Muscle of arm (tissue), 14 donors: ENCODE results near the gene STRAP. TPM values are rescaled to one million over a fixed set of nuclear protein-coding genes. Genes with fewer than 3 reads are reported as not detected.

Source experiments
- DNase-seq: peaks from one replicate; pipeline ENCODE4 v3.0.0-alpha.2; 2013
- long read RNA-seq, 11 donors: transcript quantifications; one replicate each; lab custom pipeline, GENCODE V29; 2026
- polyA plus RNA-seq, 12 donors: library from polyadenylated mRNA; unstranded; fragments of 120-200 nt; gene quantifications; one replicate each; pipeline ENCODE4 v1.2.1, GENCODE V29; 2013; ENCODE audit not compliant: insufficient read length in 12 of 12

STRAP gene, protein sequence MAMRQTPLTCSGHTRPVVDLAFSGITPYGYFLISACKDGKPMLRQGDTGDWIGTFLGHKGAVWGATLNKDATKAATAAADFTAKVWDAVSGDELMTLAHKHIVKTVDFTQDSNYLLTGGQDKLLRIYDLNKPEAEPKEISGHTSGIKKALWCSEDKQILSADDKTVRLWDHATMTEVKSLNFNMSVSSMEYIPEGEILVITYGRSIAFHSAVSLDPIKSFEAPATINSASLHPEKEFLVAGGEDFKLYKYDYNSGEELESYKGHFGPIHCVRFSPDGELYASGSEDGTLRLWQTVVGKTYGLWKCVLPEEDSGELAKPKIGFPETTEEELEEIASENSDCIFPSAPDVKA
- 100 to 1,000 TPM in 10 of 12 donors, 10 to 100 TPM in 1, not detected in 1; 99.3 to 155 (median 126) TPM for polyA plus RNA-seq
- long read RNA-seq, donor 1, transcript STRAP-202 (10 exons, 1,866 nt), result major isoform, 38 of 71 reads
- long read RNA-seq, donor 1, partial matches to known transcripts, result 31 of 71 reads
- long read RNA-seq, donor 1, other reads (novel, unspliced or antisense), result 0 of 71 reads
- long read RNA-seq, donor 2, transcript STRAP-206 (9 exons, 1,698 nt), result minor isoform, 7 of 82 reads
- long read RNA-seq, donor 2, transcript STRAP-202 (10 exons, 1,866 nt), result major isoform, 62 of 82 reads
- long read RNA-seq, donor 2, partial matches to known transcripts, result 13 of 82 reads
- long read RNA-seq, donor 2, other reads (novel, unspliced or antisense), result 0 of 82 reads
- long read RNA-seq, donor 3, transcript STRAP-202 (10 exons, 1,866 nt), result major isoform, 26 of 32 reads
- long read RNA-seq, donor 3, partial matches to known transcripts, result 6 of 32 reads
- long read RNA-seq, donor 3, other reads (novel, unspliced or antisense), result 0 of 32 reads
- long read RNA-seq, donor 4, transcript STRAP-202 (10 exons, 1,866 nt), result major isoform, 16 of 22 reads
- long read RNA-seq, donor 4, partial matches to known transcripts, result 5 of 22 reads
- long read RNA-seq, donor 4, other reads (novel, unspliced or antisense), result 0 of 22 reads
- long read RNA-seq, donor 5, result 0 reads
- long read RNA-seq, donor 6, transcript STRAP-202 (10 exons, 1,866 nt), result major isoform, 21 of 41 reads
- long read RNA-seq, donor 6, partial matches to known transcripts, result 19 of 41 reads
- long read RNA-seq, donor 6, other reads (novel, unspliced or antisense), result 0 of 41 reads
- long read RNA-seq, donor 7, transcript STRAP-202 (10 exons, 1,866 nt), result major isoform, 23 of 26 reads
- long read RNA-seq, donor 7, partial matches to known transcripts, result 0 of 26 reads
- long read RNA-seq, donor 7, other reads (novel, unspliced or antisense), result 0 of 26 reads
- long read RNA-seq, donor 8, transcript STRAP-202 (10 exons, 1,866 nt), result major isoform, 51 of 71 reads
- long read RNA-seq, donor 8, partial matches to known transcripts, result 19 of 71 reads
- long read RNA-seq, donor 8, other reads (novel, unspliced or antisense), result 0 of 71 reads
- long read RNA-seq, donor 9, transcript STRAP-202 (10 exons, 1,866 nt), result major isoform, 21 of 31 reads
- long read RNA-seq, donor 9, partial matches to known transcripts, result 5 of 31 reads
- long read RNA-seq, donor 9, other reads (novel, unspliced or antisense), result 0 of 31 reads
- long read RNA-seq, donor 10, transcript STRAP-202 (10 exons, 1,866 nt), result major isoform, 37 of 47 reads
- long read RNA-seq, donor 10, partial matches to known transcripts, result 9 of 47 reads
- long read RNA-seq, donor 10, other reads (novel, unspliced or antisense), result 0 of 47 reads
- long read RNA-seq, donor 11, transcript STRAP-202 (10 exons, 1,866 nt), result major isoform, 53 of 77 reads
- long read RNA-seq, donor 11, partial matches to known transcripts, result 19 of 77 reads
- long read RNA-seq, donor 11, other reads (novel, unspliced or antisense), result 0 of 77 reads

DNA sequence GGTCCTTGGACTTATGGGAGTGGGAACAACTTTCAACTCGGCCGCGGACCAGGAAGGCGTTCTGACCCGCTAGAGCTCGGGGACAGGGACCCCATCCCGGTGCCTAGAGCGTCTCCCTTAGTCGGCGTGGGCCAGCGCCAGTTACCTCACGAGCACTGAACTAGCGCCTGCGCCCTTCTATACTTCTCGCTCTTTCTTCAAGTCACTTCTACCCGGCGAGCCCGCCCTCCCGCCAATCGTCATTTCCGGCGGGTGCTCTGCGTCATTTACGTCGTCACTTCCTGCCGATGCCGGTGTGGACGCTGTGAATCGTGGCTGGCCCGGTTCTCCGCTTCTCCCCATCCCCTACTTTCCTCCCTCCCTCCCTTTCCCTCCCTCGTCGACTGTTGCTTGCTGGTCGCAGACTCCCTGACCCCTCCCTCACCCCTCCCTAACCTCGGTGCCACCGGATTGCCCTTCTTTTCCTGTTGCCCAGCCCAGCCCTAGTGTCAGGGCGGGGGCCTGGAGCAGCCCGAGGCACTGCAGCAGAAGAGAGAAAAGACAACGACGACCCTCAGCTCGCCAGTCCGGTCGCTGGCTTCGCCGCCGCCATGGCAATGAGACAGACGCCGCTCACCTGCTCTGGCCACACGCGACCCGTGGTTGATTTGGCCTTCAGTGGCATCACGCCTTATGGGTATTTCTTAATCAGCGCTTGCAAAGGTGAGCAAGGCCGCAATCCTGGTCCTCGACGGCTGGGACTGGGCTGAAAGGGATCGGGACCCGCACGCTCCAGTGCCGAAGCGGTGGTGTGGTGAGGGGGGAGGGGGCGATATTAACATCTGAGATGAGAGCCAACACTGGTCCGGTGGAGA, at the start of gene STRAP:
Gene STRAP, plus strand, starts transcription at position 270 of the 854 bp plus-strand sequence. Its CDS starts 321 bp downstream, at position 591.
- DNase-seq, result peak; percentile 96

DNA sequence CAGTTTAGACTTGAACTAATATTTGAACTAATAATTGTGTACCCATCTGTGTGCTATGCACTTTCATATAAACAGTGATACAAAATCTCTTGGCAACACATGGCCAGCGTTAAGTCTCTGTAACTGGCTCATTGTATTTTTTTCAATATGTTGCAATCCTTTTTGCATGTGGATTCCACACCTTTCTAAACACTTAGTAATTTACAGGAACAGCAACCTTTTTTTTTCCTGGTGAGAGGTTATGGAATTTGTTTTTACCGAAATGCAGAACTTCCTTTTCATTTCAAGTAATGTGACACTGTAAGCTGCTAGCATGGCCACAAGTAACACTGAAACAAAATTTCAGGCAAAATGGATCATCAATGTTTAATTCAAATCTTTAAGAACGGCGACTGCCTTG, 47.6 kb upstream of the STRAP start:
- DNase-seq, result no peak

DNA sequence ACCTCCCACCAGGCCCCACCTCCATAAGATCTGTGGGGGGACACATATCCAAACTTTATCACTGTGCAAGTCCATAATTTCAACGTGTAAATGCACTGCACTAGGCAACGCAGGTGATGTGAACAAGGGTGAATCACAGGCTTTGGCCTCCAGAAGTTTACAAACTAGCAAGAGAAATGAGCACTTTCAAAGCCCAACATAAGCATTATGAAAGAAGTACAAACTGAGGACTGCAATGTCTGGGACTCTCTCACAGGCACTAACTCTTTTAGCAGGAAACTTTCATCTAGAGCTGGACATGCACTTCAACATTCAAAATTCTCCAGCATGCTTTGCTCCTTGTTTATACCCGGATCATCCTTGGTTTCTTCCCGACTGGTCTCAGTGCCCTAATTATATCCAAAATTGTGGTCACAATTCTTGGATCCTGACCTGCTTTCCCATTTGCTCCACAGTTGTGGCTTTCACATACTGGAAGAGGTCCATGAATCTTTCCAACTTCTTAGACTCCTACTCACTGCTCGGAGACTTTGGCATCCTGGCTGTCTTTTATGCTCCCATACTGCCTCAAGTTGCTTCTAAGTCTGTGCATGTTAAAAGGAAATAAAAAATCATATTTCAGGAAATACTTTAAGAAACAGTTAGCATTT, 44.9 kb upstream of the STRAP start:
- DNase-seq, result peak; percentile 60

DNA sequence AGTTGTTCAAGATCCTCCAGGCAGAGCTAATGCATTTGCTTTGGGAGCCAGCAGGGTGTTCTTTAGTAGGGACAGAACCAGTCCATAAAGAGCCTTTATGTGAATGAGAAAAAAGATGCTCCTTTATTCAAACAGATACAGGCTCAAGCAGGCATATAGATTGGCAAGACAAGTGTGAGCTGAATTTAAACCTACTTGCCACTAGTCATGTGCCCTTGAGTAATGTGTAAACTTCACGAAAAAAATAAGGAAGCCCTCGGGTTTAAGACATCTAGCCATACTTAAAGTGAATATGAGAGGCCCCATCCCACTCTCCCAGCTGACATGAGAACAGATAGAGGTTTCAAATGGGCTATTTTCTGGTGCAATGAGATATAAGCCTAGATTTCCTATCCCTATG, 43.1 kb upstream of the STRAP start:
- DNase-seq, result no peak

DNA sequence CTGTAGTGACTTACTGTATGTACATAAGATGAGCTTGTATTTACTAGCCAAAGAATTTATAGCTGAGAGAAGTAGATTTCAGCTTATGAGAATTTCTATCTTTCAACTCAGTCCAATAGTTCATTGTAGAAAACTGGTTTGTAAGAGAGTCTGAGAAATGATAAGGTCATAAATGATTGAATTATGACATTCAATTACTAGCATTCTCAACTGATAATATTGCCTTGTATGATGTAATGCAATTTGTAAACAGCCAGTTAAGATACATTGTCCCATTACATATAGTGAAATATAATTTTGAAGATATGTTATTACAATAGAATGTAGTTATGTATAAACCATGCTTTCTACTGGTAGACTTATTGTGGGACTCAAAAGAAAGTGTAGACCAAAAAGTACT, 42.5 kb upstream of the STRAP start:
- DNase-seq, result no peak

DNA sequence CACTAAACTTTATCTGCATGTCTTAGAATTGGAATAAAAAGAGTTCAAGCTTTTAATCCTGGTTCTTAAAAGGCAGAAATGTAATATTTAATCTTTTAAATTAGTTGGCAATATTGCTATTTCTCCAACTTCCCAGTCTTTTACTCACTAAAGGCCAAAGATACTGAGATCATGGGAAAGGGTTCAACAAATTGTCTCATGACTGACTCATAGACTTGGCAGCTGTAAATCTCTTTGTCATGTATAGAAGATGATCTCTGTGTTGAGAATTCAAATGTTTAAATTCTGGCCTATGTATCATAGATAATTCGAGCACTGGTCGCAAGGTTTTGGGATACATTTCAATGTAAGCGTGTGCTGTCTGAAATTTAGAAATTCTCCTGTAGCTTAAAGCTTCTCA, 40.1 kb upstream of the STRAP start:
- DNase-seq, result peak; percentile 84

DNA sequence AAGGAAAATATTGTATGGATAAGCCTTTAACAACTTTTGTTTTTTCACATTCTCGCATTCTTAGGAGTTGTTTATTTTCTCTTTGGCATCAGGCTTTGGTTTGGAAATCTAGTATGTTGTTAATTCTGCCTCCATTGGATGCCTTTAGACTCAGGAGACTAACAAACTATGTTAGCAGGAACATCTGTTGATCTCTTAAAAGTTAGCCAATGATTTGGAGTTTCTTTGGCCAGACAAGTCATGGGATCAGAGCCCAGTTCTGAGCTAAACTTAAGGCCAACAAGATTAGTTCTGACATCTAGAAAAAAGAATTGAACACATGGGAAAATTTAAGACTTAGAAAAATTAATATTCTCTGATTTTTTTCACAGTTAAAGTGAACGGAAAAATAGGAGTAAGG, 35.3 kb upstream of the STRAP start:
- peak; percentile 90 for DNase-seq

DNA sequence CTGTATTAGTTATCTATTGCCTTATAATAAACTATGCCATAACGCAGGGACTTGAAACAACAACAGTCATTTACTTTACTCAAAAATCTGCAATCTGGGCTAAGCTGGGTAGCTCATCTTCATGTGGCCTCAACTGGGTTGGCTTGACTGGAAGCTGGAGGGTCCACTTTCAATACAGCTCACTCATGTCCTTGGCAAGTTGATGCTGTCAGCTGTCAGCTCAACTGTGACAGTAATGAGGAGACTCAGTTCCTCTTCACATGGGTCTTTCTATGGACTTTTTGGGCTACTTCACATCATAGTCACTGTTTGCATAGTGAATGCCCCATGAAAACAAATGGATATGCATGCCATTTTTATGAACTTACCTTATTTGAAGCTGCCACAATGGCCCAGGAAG, 33.6 kb upstream of the STRAP start:
- no peak for DNase-seq

DNA sequence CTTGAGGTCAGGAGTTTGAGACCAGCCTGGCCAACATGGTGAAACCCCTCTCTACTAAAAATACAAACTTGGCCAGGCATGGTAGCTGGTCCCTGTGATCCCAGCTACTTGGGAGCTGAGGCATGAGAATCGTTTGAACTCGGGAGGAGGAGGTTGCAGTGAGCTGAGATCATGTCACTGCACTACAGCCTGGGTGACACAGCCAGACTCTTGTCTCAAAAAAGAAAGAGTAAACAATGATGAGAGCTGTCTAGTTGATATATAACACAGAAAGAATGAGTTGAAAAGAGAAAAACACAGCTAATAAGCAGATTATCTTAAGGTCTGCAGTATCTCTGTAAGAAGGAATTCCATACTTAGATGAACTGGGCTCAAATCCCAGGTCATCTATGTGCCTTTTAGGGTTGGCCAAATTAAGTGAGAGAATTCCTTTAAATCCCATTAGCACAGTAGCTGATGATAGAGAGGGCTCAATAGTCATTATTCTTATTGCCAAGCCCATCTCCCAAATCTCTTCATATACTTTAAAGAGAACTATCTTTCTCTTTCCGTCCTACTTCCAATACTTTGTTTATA, 31.1 kb upstream of the STRAP start:
- DNase-seq, result no peak

DNA sequence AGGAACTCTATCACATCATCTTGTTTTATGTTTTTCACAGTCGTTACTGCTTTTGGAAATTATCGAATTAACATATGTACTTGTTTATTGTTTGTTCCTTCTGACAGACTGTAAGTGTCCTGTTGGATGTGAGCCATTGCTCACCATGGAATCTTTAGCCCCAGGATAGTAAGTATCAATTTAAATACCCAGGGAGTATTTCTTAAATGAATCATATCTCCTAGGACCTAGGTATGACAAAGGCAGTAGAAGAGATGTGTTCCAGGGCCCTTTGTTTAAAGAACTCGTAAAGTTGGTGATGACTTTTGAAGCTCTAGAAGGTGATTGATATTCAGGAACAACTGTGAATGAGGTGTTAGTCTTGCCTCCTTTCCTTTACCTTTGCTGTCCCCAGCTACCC, 30.3 kb upstream of the STRAP start:
- DNase-seq, result no peak

DNA sequence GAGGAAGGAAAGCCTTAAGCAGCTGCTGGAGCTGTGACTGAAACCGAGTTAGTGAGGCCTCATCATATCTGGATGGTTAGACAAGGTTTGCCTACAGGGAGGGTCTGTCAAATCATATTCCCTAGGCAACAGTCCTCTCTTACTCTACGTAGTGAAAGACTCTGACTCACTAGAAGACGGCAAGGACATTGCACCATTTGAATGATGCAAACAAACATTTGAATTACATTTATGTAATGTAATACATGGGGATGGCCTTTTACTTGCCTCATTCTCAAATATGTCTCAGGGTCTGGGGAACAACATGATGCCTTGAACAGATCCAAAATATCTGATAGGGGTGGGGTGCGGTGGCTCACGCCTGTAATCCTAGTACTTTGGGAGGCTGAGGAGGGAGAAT, 29.8 kb upstream of the STRAP start:
- no peak for DNase-seq

DNA sequence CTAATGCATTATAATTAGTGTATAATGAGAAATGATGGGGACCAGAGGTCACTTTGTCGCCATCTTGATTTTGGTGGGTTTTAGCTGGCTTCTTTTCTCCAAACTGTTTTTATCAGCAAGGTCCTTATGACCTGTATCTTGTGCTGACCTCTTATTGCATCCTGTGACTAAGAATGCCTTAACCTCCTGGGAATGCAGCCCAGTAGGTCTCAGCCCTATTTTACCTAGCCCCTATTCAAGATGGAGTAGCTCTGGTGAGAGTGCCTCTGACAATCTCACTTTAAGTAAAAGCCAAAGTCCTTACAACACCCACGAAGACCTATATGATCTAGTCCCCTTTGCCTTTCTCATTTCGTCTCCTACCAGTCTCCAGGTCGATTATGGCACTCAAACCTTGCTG, 28.3 kb upstream of the STRAP start:
- DNase-seq, result no peak

DNA sequence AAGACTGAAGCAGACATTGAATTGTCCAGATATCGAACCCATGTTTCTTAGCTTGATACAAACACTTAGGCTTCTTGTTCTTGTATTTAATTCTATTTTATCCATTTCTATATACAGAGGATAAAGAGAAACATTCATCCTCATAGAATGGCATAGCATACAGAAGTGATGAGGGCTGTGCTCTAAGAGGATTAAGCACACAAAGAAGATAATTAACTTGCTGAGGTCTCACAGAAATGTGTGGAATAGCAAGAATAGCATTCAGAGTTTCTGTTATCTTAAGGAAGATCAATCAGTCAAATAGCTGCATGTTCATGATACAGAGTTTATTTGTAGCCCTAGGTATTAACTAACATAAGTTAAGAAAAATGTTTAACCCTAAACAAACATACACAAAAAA, 27.3 kb upstream of the STRAP start:
- DNase-seq, result no peak

DNA sequence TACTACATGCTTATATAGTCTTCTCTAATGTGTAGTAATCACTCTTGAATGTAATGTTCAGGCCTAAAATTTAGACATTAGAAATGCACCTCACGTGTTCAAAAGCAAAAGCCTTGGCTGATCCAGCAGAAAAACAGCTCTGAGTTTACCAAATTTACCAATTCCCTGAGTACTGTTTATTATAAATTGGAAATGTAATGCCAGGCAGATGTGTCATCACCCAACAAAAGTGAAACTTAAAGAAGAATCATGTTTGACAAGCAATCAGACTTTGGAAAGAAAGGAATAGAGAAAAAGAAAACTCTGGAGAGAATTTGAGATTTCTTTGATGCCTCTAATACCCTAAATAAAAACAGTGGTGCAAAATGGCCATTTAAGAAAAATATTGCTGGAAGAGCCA, 26.5 kb upstream of the STRAP start:
- DNase-seq, result no peak

DNA sequence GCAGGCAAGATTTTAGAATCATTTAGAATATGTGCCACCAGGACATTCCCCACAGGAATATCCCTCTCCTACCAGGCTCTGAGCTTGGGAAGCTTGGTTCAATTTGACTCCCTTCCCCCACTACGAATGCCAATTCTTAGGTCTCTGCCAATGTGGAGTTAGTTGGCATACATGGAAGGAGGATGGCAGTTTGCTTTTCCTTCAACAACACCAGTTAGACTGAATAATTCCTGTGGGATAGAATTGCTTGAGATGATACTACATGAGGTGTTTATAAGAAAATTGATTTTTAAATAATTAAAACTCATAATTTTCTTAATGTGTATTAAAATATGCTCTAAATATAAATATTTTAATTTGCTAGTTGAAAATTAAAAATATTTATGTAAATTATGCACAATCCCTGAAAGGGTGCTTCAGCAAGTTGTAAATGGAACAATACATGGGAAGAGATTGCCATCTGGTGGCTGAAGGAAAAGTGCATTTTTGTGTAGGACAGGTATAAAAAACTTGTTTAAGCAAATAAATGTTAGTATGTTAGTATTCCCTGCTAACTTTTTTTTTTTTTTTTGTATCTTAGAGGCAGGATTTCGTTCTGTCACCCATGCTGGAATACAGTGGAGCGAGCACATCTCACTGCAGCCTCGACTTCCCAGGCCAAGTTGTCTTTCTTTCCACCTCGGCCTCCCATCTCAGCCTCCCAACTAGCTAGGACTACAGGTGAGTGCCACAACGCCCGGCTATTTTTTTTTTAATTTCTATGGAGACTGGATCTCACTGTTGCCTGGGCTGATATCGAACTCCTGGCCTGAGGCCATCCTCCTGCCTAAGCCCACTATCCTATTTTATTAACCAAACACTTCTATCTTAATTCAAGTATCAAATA, 25.8 kb upstream of the STRAP start:
- peak; percentile 71 for DNase-seq

DNA sequence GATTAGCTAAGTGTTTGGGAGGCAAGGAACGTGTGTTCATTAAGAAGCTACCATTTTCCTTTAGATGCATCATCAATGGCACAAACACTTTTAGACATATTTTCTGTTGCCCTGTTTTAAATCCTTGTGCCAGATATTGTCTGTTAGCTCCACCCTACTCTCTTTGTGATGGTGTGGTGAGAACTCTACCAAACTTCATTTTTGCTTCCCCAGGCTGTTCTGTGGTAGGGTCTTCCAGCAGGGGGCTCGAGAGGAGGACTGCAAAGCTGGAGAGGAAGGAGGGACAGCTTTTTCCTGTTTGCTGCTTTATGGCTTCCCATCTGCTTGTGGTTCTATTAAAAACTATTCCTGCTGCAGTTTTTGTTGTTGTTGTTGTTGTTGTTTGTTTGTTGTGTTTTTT, 23.8 kb upstream of the STRAP start:
- DNase-seq, result no peak

DNA sequence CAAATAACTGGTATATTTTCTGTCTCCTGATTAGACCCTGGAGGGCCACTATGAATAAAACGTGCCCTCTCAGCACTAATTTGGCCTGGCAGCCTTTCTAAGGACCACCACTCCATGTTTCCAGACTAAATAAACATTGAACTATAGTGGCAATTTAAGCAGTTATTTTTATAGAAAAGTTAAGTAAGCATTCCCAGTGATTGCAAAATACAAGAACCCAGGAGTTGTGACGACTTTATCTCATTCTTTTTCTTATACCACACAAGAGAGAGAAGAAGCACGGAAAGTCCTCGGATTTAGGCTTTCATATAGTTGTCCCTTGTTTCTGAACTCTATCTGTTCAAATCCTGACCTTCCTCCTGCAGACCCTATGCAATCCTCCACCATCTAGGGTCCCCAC, 23.1 kb upstream of the STRAP start:
- no peak for DNase-seq

DNA sequence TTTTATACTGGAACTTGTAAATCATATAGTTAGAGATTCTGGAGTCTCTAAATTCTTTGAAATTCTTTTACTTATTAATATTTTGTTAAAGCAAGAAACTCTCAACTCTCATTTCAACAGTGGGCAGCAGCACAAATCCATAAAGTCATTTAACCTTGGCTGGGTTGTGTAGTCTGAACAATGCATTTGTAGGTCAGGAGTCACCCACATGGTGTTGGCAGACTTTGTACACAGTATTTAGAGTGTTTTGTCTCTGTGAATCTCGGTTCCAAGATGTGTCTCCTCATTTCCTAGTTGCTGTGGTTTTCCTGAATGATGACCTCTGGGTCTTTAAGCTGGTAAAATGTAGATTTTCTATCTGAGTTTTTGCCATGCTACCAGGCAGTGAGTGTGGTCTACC, 20.8 kb upstream of the STRAP start:
- no peak for DNase-seq
